CD14-positive monocyte (primary cell): ENCODE data around the gene WIZ. TPM values are rescaled to one million over a fixed set of nuclear protein-coding genes. Genes with fewer than 3 reads are reported as not detected.

ENCODE experiments used
- DNase-seq, 3 donors: peaks; one replicate each; pipeline ENCODE4 v3.0.0-alpha.2; 2011 to 2022
- H2AFZ ChIP-seq: 2 replicates; pipeline ENCODE4 v1.6.0; 2012; ENCODE audit warnings: mild to moderate bottlenecking, low read depth, low read length, inconsistent platforms; ENCODE audit not compliant: insufficient read depth, poor library complexity, severe bottlenecking
- H3K27ac ChIP-seq, 2 donors: 1 replicate in 1 of 2; 2 replicates in 1 of 2; pipeline ENCODE4 v1.5.1; 2012 to 2013; ENCODE audit warnings: low read length in 2 of 2, control low read depth in 1 of 2, inconsistent platforms in 1 of 2, low read depth in 1 of 2, mild to moderate bottlenecking in 1 of 2
- H3K27me3 ChIP-seq, 2 donors: one replicate each; pipeline versions ENCODE4 v1.6.0 to v1.6.1; 2011 to 2013; ENCODE audit warnings: low read length in 2 of 2; ENCODE audit not compliant: control insufficient read depth in 2 of 2, insufficient read depth in 2 of 2
- H3K36me3 ChIP-seq, 2 donors: replicated peaks in 1 of 2; 1 replicate in 1 of 2; 2 replicates in 1 of 2; pipeline versions ENCODE4 v1.5.1 to v1.6.1; 2012 to 2013; ENCODE audit warnings: low read length in 2 of 2, control low read depth in 1 of 2, inconsistent platforms in 1 of 2, mild to moderate bottlenecking in 1 of 2; ENCODE audit not compliant: insufficient read depth in 2 of 2, control insufficient read depth in 1 of 2
- H3K4me1 ChIP-seq, 2 donors: 1 replicate in 1 of 2; 2 replicates in 1 of 2; pipeline versions ENCODE4 v1.5.1 to v1.6.1; 2012 to 2013; ENCODE audit warnings: low read length in 2 of 2, control low read depth in 1 of 2, inconsistent platforms in 1 of 2, mild to moderate bottlenecking in 1 of 2, moderate library complexity in 1 of 2; ENCODE audit not compliant: insufficient read depth in 2 of 2, control insufficient read depth in 1 of 2
- H3K4me2 ChIP-seq: replicated peaks from 2 replicates; pipeline ENCODE3; 2012; ENCODE audit warnings: low read length, moderate library complexity, mild to moderate bottlenecking; ENCODE audit not compliant: poor library complexity, severe bottlenecking; ENCODE audit errors: extremely low read depth
- H3K4me3 ChIP-seq, 3 experiments: fragments of 200-600 bp in 1 of 3; sonication (generic) in 1 of 3; replicated peaks in 1 of 3; 1 replicate in 2 of 3; 2 replicates in 1 of 3; pipeline ENCODE4 v1.5.1; 2011 to 2013; ENCODE audit warnings: low read length in 3 of 3, mild to moderate bottlenecking in 3 of 3, control low read depth in 2 of 3, low read depth in 2 of 3, inconsistent platforms in 1 of 3, moderate library complexity in 1 of 3
- H3K79me2 ChIP-seq: 2 replicates; pipeline ENCODE4 v1.6.0; 2012; ENCODE audit warnings: mild to moderate bottlenecking, control low read depth, inconsistent platforms, low read length, moderate library complexity; ENCODE audit not compliant: insufficient read depth
- H3K9ac ChIP-seq: 2 replicates; pipeline ENCODE4 v1.6.0; 2017; ENCODE audit warnings: low read length, mild to moderate bottlenecking; ENCODE audit not compliant: insufficient read depth, poor library complexity, severe bottlenecking
- H3K9me3 ChIP-seq, 2 donors: replicated peaks in 1 of 2; 1 replicate in 1 of 2; 2 replicates in 1 of 2; pipeline versions ENCODE4 v1.5.1 to v1.6.1; 2012 to 2013; ENCODE audit warnings: low read length in 2 of 2, control low read depth in 1 of 2; ENCODE audit not compliant: control insufficient read depth in 1 of 2, insufficient read depth in 1 of 2
- H4K20me1 ChIP-seq: 2 replicates; pipeline ENCODE4 v1.6.0; 2012; ENCODE audit warnings: mild to moderate bottlenecking, low read length, control low read depth, moderate library complexity; ENCODE audit not compliant: insufficient read depth
- H3K27ac Mint-ChIP-seq, 7 donors: one replicate each; pipeline ENCODE4 v1.8.0; 2020; ENCODE audit warnings: mild to moderate bottlenecking in 7 of 7, mixed read lengths in 7 of 7, moderate library complexity in 6 of 7, inconsistent platforms in 2 of 7
- H3K27me3 Mint-ChIP-seq, 3 donors: one replicate each; pipeline ENCODE4 v1.8.0; 2021 to 2022; ENCODE audit warnings: low read depth in 3 of 3, mild to moderate bottlenecking in 3 of 3, mixed read lengths in 3 of 3, moderate library complexity in 3 of 3, inconsistent platforms in 1 of 3
- H3K36me3 Mint-ChIP-seq, 2 donors: one replicate each; pipeline ENCODE4 v1.8.0; 2020; ENCODE audit warnings: mixed read lengths in 2 of 2, inconsistent platforms in 1 of 2, mild to moderate bottlenecking in 1 of 2
- H3K4me1 Mint-ChIP-seq: one replicate; pipeline ENCODE4 v1.8.0; 2020; ENCODE audit warnings: mild to moderate bottlenecking, mixed read lengths
- H3K4me3 Mint-ChIP-seq, 2 donors: one replicate each; pipeline ENCODE4 v1.8.0; 2020; ENCODE audit warnings: mild to moderate bottlenecking in 2 of 2, mixed read lengths in 2 of 2, moderate library complexity in 1 of 2
- H3K9me3 Mint-ChIP-seq, 7 donors: one replicate each; pipeline ENCODE4 v1.8.0; 2020 to 2022; ENCODE audit warnings: mixed read lengths in 7 of 7, mild to moderate bottlenecking in 6 of 7, moderate library complexity in 6 of 7, inconsistent platforms in 2 of 7
- WGBS: methylation state at CpG from one replicate; pipeline ENCODE4 v1.1.5; 2013; ENCODE audit warnings: missing lambda C conversion rate; ENCODE audit not compliant: insufficient coverage; 5-methylcytosine and 5-hydroxymethylcytosine counted together
- intact Hi-C, 2 donors: fragments of 100-400 bp; cut with micrococcal nuclease; formaldehyde crosslinking; loops; one replicate each; pipeline versions ENCODE4 v1.15.0 to v1.15.1; 2023
- polyA plus RNA-seq, 3 donors: library from polyadenylated mRNA; depleted of rRNA in 1 of 3; unstranded in 2 of 3; stranded (reverse) in 1 of 3; fragments of 300-500 nt in 2 of 3; fragments of >200 nt in 1 of 3; fragmentation: Illumina TruSeq in 2 of 3; gene quantifications; 1 replicate in 2 of 3; 2 replicates in 1 of 3; pipeline ENCODE4 v1.2.3, GENCODE V29; 2012 to 2021
- TF ChIP-seq, protein P1 (sequence below): fragments of 200-600 bp; IDR thresholded peaks from one replicate; pipeline ENCODE4 v1.8.0; 2022; ENCODE audit warnings: antibody characterized with exemption, mild to moderate bottlenecking

Gene WIZ
- polyA plus RNA-seq, 3 donors: 0.47 to 13.7 (median 0.51) TPM

DNA sequence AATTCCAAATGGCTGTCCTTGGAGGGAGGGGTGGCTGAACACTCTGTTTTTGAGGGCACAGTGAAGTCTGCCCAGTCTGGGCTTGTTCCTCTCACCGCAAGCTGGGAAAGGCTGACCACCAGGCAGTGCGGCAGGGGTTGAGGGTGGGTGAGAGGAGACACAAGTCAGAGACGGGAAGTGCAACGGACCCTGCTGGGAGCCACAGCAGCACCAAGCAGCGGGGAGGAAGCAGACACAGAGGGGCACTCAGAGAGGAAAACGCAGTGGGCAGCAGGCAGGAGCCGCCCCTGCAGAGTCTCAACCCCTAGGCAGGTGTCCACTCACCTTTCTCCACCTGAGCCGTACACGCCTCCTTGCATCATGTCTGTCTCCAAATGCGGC lies 46.6 kb downstream of the WIZ start:
- Histone ChIP-seq H4K20me1 (peaks cover 91% of the 10 kb centered on the region), H3K9me3 (no peaks in the 10 kb centered on the region), H3K4me2 (no peak overlapping the region), H3K79me2 (peaks cover 70% of the 10 kb centered on the region), H3K36me3 (peaks cover 74 to 97% of the 10 kb centered on the region in 2 donors), H3K4me3 (no peak overlapping the region), H2AFZ (no peak overlapping the region), H3K27me3 (no peaks in the 10 kb centered on the region), H3K4me1 (no peaks in the 10 kb centered on the region), H3K27ac (no peak overlapping the region), H3K9ac (no peak overlapping the region)
- Mint-ChIP-seq H3K4me1 (peaks cover 3% of the 10 kb centered on the region), H3K4me3 (no peak overlapping the region), H3K27me3 (no peaks in the 10 kb centered on the region), H3K27ac (peak overlapping the region in 2 of 7 donors; percentile 22 to 37), H3K9me3 (peaks cover 0 to 1% (median 0%) of the 10 kb centered on the region in 7 donors), H3K36me3 (peaks cover 53 to 80% of the 10 kb centered on the region in 2 donors)
- intact Hi-C loops: no loop called here
- TF ChIP-seq, protein P1, sequence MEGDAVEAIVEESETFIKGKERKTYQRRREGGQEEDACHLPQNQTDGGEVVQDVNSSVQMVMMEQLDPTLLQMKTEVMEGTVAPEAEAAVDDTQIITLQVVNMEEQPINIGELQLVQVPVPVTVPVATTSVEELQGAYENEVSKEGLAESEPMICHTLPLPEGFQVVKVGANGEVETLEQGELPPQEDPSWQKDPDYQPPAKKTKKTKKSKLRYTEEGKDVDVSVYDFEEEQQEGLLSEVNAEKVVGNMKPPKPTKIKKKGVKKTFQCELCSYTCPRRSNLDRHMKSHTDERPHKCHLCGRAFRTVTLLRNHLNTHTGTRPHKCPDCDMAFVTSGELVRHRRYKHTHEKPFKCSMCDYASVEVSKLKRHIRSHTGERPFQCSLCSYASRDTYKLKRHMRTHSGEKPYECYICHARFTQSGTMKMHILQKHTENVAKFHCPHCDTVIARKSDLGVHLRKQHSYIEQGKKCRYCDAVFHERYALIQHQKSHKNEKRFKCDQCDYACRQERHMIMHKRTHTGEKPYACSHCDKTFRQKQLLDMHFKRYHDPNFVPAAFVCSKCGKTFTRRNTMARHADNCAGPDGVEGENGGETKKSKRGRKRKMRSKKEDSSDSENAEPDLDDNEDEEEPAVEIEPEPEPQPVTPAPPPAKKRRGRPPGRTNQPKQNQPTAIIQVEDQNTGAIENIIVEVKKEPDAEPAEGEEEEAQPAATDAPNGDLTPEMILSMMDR: no peak
- DNase-seq: no peak
- WGBS: 98% methylated on average over 10 of the region's 10 CpGs

DNA sequence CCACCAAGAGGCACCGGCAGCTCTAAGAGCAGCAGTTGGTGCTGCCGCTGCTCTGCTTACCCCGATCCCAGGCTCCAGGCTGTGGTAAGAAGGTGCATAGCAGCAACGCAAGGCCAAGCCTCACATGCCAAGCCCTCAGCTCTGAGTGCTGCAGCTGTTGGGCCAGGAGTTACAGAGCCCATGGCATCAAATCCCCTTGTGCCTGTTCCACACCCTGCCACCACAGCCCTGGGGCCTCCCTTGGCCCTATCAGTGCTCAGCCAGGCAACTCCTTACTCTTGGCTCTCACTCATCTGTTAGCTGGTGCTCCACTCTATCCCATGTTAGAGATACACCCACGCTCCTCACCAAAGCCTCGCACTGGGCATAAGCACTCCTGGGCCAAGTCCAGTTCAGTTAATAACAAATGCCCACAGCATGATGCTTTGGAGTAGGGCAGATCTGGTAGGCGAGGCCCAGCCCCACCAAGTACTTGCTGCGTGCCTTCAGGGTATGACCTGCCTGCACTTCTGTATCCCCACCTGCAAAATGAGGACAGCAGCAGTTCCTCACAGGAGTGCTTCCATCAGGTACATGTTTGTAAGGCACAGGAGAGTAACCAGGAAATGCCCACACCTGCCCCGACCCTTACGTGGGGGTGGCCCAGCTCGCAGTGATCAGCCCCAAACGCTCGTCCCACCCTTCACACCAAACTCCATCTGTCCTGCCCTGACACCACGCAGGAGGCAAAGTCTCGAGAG lies 47.2 kb downstream of the WIZ start:
- Histone ChIP-seq H3K4me1 (no peaks in the 10 kb centered on the region), H3K4me3 (no peak overlapping the region), H3K9me3 (no peaks in the 10 kb centered on the region), H3K36me3 (peaks cover 79 to 97% of the 10 kb centered on the region in 2 donors), H3K9ac (no peak overlapping the region), H4K20me1 (peaks cover 91% of the 10 kb centered on the region), H2AFZ (no peak overlapping the region), H3K27ac (no peak overlapping the region), H3K27me3 (no peaks in the 10 kb centered on the region), H3K79me2 (peaks cover 64% of the 10 kb centered on the region), H3K4me2 (no peak overlapping the region)
- WGBS: 99% methylated on average over 7 of the region's 15 CpGs
- Mint-ChIP-seq H3K27me3 (no peaks in the 10 kb centered on the region), H3K27ac (peak overlapping the region in 2 of 7 donors; percentile 22 to 37), H3K36me3 (peaks cover 55 to 80% of the 10 kb centered on the region in 2 donors), H3K9me3 (peaks cover 0 to 1% (median 0%) of the 10 kb centered on the region in 7 donors), H3K4me3 (no peak overlapping the region), H3K4me1 (peaks cover 3% of the 10 kb centered on the region)
- TF ChIP-seq, protein P1: no peak
- DNase-seq: no peak
- intact Hi-C loops: no loop called here
